ENCODE results near the gene RIMS4. TPM values are rescaled to one million over a fixed set of nuclear protein-coding genes. Genes with fewer than 3 reads are reported as not detected.

RIMS4 gene
- total RNA-seq, 1 donor from 2014 or later, result 5.3 TPM

DNA sequence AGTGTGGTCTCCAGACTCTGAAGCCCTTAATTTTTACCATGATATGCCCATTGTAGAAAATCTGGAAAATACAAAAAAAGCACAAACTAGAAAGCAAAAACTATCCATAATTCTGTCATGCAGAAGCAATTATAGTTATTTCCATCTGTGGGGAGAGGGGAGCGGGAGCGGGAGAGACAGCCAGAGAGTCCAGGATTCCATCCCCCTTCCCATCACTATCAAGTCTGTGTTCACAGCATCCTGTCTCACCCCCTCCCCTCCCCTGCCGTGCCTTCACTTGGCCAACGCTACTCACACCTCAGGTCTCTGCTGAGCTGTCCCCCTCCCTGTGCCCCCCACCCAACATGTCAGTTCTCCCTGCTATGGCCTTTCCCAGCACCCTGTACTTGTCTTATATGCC is 14.5 kb downstream of the RIMS4 start:
- H3K27ac ChIP-seq, result no peak overlapping the region

DNA sequence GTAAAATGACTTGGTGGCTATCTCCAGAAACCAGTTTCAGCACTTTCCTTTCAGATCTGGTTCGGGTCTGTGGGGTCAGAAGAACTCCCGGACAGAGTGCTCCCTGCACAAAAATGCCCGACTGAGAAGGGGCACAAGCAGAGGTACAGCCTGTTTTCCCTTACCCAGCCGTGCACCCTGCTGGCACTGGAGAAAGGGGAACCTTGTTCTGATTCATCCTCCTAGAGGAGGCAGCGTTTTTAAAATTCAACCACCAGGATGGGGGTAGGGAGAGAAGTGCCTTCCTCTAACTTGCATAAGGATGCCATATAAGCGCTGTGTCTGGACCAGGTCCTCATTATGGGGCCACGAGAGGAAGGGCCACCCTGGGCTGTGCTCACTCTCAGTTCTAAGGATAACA is 17.6 kb downstream of the RIMS4 start:
- Histone ChIP-seq H3K4me1 (peaks cover 8% of the 10 kb centered on the region), H2AFZ (replicated peaks) (no peak overlapping the region), H3K9ac (no peak overlapping the region), H3K36me3 (no peaks in the 10 kb centered on the region), H4K20me1 (ENCODE audit: low read depth) (peaks cover 5% of the 10 kb centered on the region), H3K79me2 (ENCODE audit: low read depth) (no peaks in the 10 kb centered on the region), H3K27ac (no peak overlapping the region), H3K4me3 (no peak overlapping the region), H3K27me3 (no peaks in the 10 kb centered on the region), H3K9me3 (ENCODE audit: low read depth) (no peaks in the 10 kb centered on the region), H3F3A (ENCODE audit: low read depth) (no peaks in the 10 kb centered on the region), H3K4me2 (no peak overlapping the region)
- DNase-seq (ENCODE audit: low spot score), result no peak
- Mint-ChIP-seq H3K4me3 (no peak overlapping the region), H3K36me3 (no peaks in the 10 kb centered on the region), H3K9me3 (no peaks in the 10 kb centered on the region), H3K4me1 (peaks cover 15% of the 10 kb centered on the region), H3K27me3 (ENCODE audit: insufficient read depth, low read depth) (peaks cover 6% of the 10 kb centered on the region), H3K27ac (no peak overlapping the region)
- TF ChIP-seq, protein P1, sequence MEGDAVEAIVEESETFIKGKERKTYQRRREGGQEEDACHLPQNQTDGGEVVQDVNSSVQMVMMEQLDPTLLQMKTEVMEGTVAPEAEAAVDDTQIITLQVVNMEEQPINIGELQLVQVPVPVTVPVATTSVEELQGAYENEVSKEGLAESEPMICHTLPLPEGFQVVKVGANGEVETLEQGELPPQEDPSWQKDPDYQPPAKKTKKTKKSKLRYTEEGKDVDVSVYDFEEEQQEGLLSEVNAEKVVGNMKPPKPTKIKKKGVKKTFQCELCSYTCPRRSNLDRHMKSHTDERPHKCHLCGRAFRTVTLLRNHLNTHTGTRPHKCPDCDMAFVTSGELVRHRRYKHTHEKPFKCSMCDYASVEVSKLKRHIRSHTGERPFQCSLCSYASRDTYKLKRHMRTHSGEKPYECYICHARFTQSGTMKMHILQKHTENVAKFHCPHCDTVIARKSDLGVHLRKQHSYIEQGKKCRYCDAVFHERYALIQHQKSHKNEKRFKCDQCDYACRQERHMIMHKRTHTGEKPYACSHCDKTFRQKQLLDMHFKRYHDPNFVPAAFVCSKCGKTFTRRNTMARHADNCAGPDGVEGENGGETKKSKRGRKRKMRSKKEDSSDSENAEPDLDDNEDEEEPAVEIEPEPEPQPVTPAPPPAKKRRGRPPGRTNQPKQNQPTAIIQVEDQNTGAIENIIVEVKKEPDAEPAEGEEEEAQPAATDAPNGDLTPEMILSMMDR (IDR thresholded peaks at IDR 0.05), result no peak

More for the DNA sequence above, 14.5 kb downstream of the RIMS4 start:
- Histone ChIP-seq H2AFZ (replicated peaks) (no peak overlapping the region), H3K4me3 (no peak overlapping the region), H3K4me2 (no peak overlapping the region), H3K9ac (no peak overlapping the region), H3K9me3 (ENCODE audit: low read depth) (no peaks in the 10 kb centered on the region), H3K79me2 (ENCODE audit: low read depth) (no peaks in the 10 kb centered on the region), H3K4me1 (peaks cover 8% of the 10 kb centered on the region), H4K20me1 (ENCODE audit: low read depth) (peaks cover 5% of the 10 kb centered on the region), H3K27me3 (no peaks in the 10 kb centered on the region), H3F3A (ENCODE audit: low read depth) (no peaks in the 10 kb centered on the region), H3K36me3 (no peaks in the 10 kb centered on the region)
- peaks cover 8% of the 10 kb centered on the region for H3K27me3 Mint-ChIP-seq (ENCODE audit: insufficient read depth, low read depth)
- H3K27ac Mint-ChIP-seq, result no peak overlapping the region
- H3K9me3 Mint-ChIP-seq, result no peaks in the 10 kb centered on the region
- peaks cover 15% of the 10 kb centered on the region for H3K4me1 Mint-ChIP-seq
- TF ChIP-seq EZH2 (IDR thresholded peaks at IDR 0.05) (no peak), EZH2phosphoT487 (IDR thresholded peaks at IDR 0.05) (no peak)
- TF ChIP-seq, protein P1 (IDR thresholded peaks at IDR 0.05), result no peak
- H3K4me3 Mint-ChIP-seq, result no peak overlapping the region
- no peak for DNase-seq (ENCODE audit: low spot score)
- H3K36me3 Mint-ChIP-seq, result no peaks in the 10 kb centered on the region

DNA sequence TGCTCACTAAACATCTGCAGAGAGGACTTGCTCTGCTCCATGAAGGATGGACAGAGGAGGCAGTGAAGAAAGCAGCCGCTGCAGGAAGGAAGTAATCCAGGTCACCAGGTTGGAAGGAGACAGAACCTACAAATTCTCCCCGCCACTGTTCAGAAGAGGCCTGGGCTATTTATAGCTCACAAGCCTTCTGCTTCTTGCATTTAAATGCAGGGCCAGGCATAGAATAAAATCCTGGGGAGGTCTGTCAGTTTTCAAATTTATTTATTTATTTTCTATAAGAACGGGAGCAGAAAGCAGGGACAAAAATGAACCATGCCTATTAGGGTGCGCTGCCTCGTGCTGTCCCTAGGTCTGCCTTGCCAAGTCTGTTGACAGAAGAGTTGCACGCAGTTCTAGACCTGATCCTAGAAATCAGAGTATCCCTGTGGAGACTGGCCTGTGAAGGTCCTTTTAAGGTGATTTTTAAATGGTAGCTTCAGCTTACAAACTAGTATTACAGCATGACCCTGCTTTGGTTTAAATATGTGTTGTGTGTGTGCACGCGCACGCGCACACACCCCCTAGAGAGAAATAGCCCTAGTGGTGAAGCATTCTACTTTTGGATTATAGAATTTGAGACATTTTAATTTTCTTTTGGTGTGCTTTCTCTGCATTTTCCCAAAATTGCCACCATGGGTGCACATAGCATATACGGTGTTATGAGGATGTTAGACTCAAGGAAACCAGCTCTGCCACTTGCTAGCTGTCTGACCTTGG is 19.5 kb downstream of the RIMS4 start:
- no peaks in the 10 kb centered on the region for H3K4me1 ChIP-seq
- no peak overlapping the region for H3K9ac ChIP-seq
- no peaks in the 10 kb centered on the region for H3F3A ChIP-seq (ENCODE audit: low read depth)
- H3K27ac Mint-ChIP-seq, result no peak overlapping the region
- H3K4me1 Mint-ChIP-seq, result peaks cover 5% of the 10 kb centered on the region
- no peaks in the 10 kb centered on the region for H3K79me2 ChIP-seq (ENCODE audit: low read depth)
- no peak for TF ChIP-seq EZH2 (IDR thresholded peaks at IDR 0.05)
- TF ChIP-seq EZH2phosphoT487 (IDR thresholded peaks at IDR 0.05), result no peak
- TF ChIP-seq, protein P1 (IDR thresholded peaks at IDR 0.05), result no peak
- no peak overlapping the region for H3K4me3 ChIP-seq
- no peak for DNase-seq (ENCODE audit: low spot score)
- no peaks in the 10 kb centered on the region for H3K27me3 ChIP-seq
- no peaks in the 10 kb centered on the region for H3K9me3 Mint-ChIP-seq
- H3K27me3 Mint-ChIP-seq (ENCODE audit: insufficient read depth, low read depth), result peaks cover 6% of the 10 kb centered on the region
- no peak overlapping the region for H3K27ac ChIP-seq
- no peaks in the 10 kb centered on the region for H3K36me3 Mint-ChIP-seq
- no peak overlapping the region for H2AFZ ChIP-seq (replicated peaks)
- no peaks in the 10 kb centered on the region for H3K36me3 ChIP-seq
- H3K9me3 ChIP-seq (ENCODE audit: low read depth), result no peaks in the 10 kb centered on the region
- no peak overlapping the region for H3K4me2 ChIP-seq
- no peaks in the 10 kb centered on the region for H4K20me1 ChIP-seq (ENCODE audit: low read depth)
- H3K4me3 Mint-ChIP-seq, result no peak overlapping the region

Data from neural progenitor cell (in vitro differentiated cells).